Natural killer cell treated with Interleukin-12 subunit alpha and Interleukin-12 subunit beta and Interleukin-15 and Interleukin-18, amount 100 ng/mL, for 72 hours (primary cell): ENCODE data around the gene SHB. TPM values are rescaled to one million over a fixed set of nuclear protein-coding genes. Genes with fewer than 3 reads are reported as not detected.

Source experiments
- ATAC-seq, 2 donors: fragments of 150-1000 bp; cut with Tn5 transposase in 1 of 2; sonication (Bioruptor Pico), chemical (Tn5 transposase) in 1 of 2; 2 replicates each; pipeline ENCODE4 v1.10.0; 2021
- DNase-seq: peaks from one replicate; pipeline ENCODE4 v3.0.0; 2022; ENCODE audit warnings: low spot score
- H3K27ac Mint-ChIP-seq, 2 donors: 1 replicate in 1 of 2; 2 replicates in 1 of 2; pipeline ENCODE4 v1.8.0; 2022; ENCODE audit warnings: mixed read lengths in 2 of 2, mild to moderate bottlenecking in 1 of 2, moderate library complexity in 1 of 2
- H3K27me3 Mint-ChIP-seq, 2 donors: 1 replicate in 1 of 2; 2 replicates in 1 of 2; pipeline ENCODE4 v1.8.0; 2022; ENCODE audit warnings: mixed read lengths in 2 of 2
- H3K36me3 Mint-ChIP-seq: one replicate; pipeline ENCODE4 v1.8.0; 2022; ENCODE audit warnings: mixed read lengths
- H3K4me1 Mint-ChIP-seq, 2 donors: 1 replicate in 1 of 2; 2 replicates in 1 of 2; pipeline ENCODE4 v1.8.0; 2022; ENCODE audit warnings: low read depth in 2 of 2, mixed read lengths in 2 of 2, mild to moderate bottlenecking in 1 of 2
- H3K4me3 Mint-ChIP-seq: one replicate; pipeline ENCODE4 v1.8.0; 2022; ENCODE audit warnings: mixed read lengths
- H3K9me3 Mint-ChIP-seq: 2 replicates; pipeline ENCODE4 v1.8.0; 2022; ENCODE audit warnings: mixed read lengths
- total RNA-seq, 2 donors: library from RNA; stranded (reverse); gene quantifications; one replicate each; pipeline ENCODE4 v1.2.3, GENCODE V29; 2022

Gene SHB, protein sequence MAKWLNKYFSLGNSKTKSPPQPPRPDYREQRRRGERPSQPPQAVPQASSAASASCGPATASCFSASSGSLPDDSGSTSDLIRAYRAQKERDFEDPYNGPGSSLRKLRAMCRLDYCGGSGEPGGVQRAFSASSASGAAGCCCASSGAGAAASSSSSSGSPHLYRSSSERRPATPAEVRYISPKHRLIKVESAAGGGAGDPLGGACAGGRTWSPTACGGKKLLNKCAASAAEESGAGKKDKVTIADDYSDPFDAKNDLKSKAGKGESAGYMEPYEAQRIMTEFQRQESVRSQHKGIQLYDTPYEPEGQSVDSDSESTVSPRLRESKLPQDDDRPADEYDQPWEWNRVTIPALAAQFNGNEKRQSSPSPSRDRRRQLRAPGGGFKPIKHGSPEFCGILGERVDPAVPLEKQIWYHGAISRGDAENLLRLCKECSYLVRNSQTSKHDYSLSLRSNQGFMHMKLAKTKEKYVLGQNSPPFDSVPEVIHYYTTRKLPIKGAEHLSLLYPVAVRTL
- 1 to 10 TPM in 1 of 2 donors, under 1 TPM in 1; 0.14 to 1.6 TPM for total RNA-seq

DNA sequence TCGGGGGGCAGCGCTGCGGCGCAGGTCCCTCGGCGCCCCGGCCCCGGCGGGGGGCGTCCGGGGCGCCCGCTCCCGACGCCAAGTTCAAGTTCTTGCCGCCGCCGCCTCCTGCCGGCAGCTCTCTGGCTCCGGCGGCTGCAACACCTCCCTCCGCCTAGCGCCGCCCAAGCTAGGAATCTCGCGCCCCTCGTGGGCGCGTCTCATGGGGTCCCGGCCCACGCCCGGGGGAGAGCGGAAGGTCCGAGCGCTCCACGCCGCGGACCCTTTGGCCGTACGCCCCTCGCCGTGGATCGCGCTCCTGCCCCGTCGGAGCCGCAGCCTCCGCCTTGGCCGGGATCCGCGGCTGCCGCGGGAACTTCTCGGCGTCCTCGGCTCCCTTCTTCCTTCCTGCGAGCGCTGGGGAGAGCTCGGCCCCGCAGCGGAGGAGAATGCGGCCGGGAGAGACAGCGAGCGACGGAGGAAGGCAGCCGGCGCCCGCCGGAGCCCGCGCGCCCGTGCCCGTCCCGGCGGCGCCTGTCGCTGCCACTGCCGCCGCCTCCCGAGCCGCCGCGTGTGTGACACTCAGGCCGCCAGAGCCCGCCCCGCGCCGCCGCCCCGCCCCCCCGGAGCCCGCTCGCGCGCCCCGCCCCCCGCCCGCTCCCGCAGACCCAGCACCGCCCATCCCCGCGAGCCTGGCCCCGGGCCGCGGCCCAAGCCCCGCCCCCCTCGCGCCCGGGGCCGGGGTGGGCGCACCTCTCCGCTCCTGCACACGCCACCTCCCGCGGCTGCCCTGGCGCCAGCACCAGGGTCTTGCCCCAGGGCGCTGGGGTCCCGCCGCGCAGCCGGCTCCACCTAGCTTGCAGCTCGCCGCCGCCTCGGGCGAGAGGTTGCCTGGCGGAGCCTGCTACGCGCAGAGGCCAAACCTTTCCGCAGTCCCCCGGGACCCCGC lies at the start of gene SHB:
TSS of gene SHB (minus strand) at position 527 of the 928 bp plus-strand sequence. CDS start 582 bp downstream, outside the sequence.
- Mint-ChIP-seq H3K27me3 (peaks cover 0 to 11% of the 10 kb centered on the region in 2 donors), H3K27ac (peak within 1 kb of the TSS in 1 of 2 donors; percentile 26), H3K4me3 (peak within 1 kb of the TSS; percentile 80), H3K9me3 (no peaks in the 10 kb centered on the region), H3K4me1 (peaks cover 9 to 17% of the 10 kb centered on the region in 2 donors), H3K36me3 (no peaks in the 10 kb centered on the region)
- peak; percentile 83 for DNase-seq
- peak; percentile 89 to 91 for ATAC-seq

GRCh38 chr9:38117651-38118050 lies 48.6 kb upstream of the SHB start:
- H3K9me3 Mint-ChIP-seq, result no peaks in the 10 kb centered on the region
- no peak overlapping the region for H3K4me3 Mint-ChIP-seq
- H3K27ac Mint-ChIP-seq, result no peak overlapping the region
- no peak for ATAC-seq
- no peak for DNase-seq
- no peaks in the 10 kb centered on the region for H3K36me3 Mint-ChIP-seq
- no peaks in the 10 kb centered on the region for H3K4me1 Mint-ChIP-seq
- peaks cover 27 to 40% of the 10 kb centered on the region in 2 donors for H3K27me3 Mint-ChIP-seq

GRCh38 chr9:38114905-38115304 lies 45.9 kb upstream of the SHB start:
- H3K27ac Mint-ChIP-seq, result no peak overlapping the region
- DNase-seq, result no peak
- no peak for ATAC-seq
- no peaks in the 10 kb centered on the region for H3K36me3 Mint-ChIP-seq
- no peak overlapping the region for H3K4me3 Mint-ChIP-seq
- H3K27me3 Mint-ChIP-seq, result peaks cover 31 to 38% of the 10 kb centered on the region in 2 donors
- H3K9me3 Mint-ChIP-seq, result no peaks in the 10 kb centered on the region
- no peaks in the 10 kb centered on the region for H3K4me1 Mint-ChIP-seq

- ATAC-seq (no peak), DNase-seq (no peak)
- H3K4me1 Mint-ChIP-seq, result no peaks in the 10 kb centered on the region
- peaks cover 27 to 29% of the 10 kb centered on the region in 2 donors for H3K27me3 Mint-ChIP-seq
- no peak overlapping the region for H3K27ac Mint-ChIP-seq
- no peaks in the 10 kb centered on the region for H3K9me3 Mint-ChIP-seq
- H3K4me3 Mint-ChIP-seq, result no peak overlapping the region
- no peaks in the 10 kb centered on the region for H3K36me3 Mint-ChIP-seq
Measured at GRCh38 chr9:38112456-38112855, 43.4 kb upstream of the SHB start.

DNA sequence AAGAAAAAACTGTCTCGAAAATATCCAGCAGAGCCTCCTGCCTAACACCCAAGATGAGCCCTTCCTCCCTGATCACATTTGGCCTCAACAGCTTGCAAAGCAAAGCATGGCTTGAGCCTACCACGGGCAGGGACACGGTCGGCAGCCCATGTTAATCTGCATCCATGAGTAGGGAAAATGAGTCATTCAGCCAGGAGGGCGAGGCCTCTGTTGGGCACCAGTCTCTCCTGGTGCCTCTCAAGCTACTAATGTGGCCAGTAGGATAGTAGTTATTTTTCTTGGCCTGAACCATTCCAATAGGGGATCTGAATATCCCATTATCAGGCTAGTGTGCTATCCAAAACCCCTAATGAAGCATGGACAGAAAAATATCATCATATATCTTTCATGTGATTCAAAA lies 43.0 kb upstream of the SHB start:
- no peak for DNase-seq
- H3K4me3 Mint-ChIP-seq, result no peak overlapping the region
- no peaks in the 10 kb centered on the region for H3K36me3 Mint-ChIP-seq

GRCh38 chr9:38110476-38110875 lies 41.4 kb upstream of the SHB start:
- peaks cover 17 to 25% of the 10 kb centered on the region in 2 donors for H3K27me3 Mint-ChIP-seq
- no peak overlapping the region for H3K4me3 Mint-ChIP-seq
- no peaks in the 10 kb centered on the region for H3K4me1 Mint-ChIP-seq
- ATAC-seq (no peak), DNase-seq (no peak)
- no peaks in the 10 kb centered on the region for H3K36me3 Mint-ChIP-seq
- H3K27ac Mint-ChIP-seq, result no peak overlapping the region
- no peaks in the 10 kb centered on the region for H3K9me3 Mint-ChIP-seq

More for the DNA sequence above, 43.0 kb upstream of the SHB start:
- H3K27me3 Mint-ChIP-seq, result peaks cover 27 to 30% of the 10 kb centered on the region in 2 donors
- no peaks in the 10 kb centered on the region for H3K9me3 Mint-ChIP-seq
- H3K4me1 Mint-ChIP-seq, result no peaks in the 10 kb centered on the region
- H3K27ac Mint-ChIP-seq, result no peak overlapping the region
- no peak for ATAC-seq

GRCh38 chr9:38109601-38110000 lies 40.6 kb upstream of the SHB start:
- no peaks in the 10 kb centered on the region for H3K9me3 Mint-ChIP-seq
- H3K4me1 Mint-ChIP-seq, result no peaks in the 10 kb centered on the region
- H3K36me3 Mint-ChIP-seq, result no peaks in the 10 kb centered on the region
- no peak overlapping the region for H3K4me3 Mint-ChIP-seq
- peaks cover 13 to 23% of the 10 kb centered on the region in 2 donors for H3K27me3 Mint-ChIP-seq
- no peak for DNase-seq
- H3K27ac Mint-ChIP-seq, result no peak overlapping the region
- ATAC-seq, result no peak

- DNase-seq (no peak), ATAC-seq (peak in 1 of 2 donors; percentile 57)
- Mint-ChIP-seq H3K36me3 (no peaks in the 10 kb centered on the region), H3K9me3 (no peaks in the 10 kb centered on the region), H3K4me3 (no peak overlapping the region), H3K27ac (no peak overlapping the region), H3K4me1 (no peaks in the 10 kb centered on the region), H3K27me3 (peaks cover 24 to 29% of the 10 kb centered on the region in 2 donors)
Measured at GRCh38 chr9:38108326-38108725, 39.3 kb upstream of the SHB start.

DNA sequence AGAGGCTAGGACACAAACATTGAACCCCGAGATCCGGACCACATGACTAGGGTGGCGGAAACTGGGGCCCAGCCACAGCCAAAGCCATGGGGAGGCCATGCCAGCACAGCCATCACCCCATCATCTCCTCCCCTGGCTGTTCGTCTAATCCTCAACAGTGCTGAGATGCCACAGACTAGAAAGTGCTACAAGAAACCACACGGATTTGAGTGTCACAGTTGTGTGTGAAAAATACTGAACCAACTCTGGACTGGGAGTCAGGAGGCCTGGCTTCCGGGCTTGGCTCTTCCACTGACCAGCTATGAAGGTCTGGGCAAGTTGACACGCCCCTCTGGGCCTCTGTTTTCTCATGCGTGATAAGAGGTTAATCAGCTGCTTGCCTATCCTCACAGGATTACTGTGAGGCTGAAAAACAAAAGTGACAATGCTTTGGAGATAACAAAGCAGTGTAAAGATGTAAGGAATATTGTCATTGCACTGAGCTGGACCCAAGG lies 38.8 kb upstream of the SHB start:
- no peak for DNase-seq
- H3K4me1 Mint-ChIP-seq, result no peaks in the 10 kb centered on the region
- peaks cover 26 to 27% of the 10 kb centered on the region in 2 donors for H3K27me3 Mint-ChIP-seq
- H3K27ac Mint-ChIP-seq, result no peak overlapping the region
- no peaks in the 10 kb centered on the region for H3K9me3 Mint-ChIP-seq
- no peaks in the 10 kb centered on the region for H3K36me3 Mint-ChIP-seq
- ATAC-seq, result peak in 1 of 2 donors; percentile 11
- no peak overlapping the region for H3K4me3 Mint-ChIP-seq

GRCh38 chr9:38107405-38107804 lies 38.4 kb upstream of the SHB start:
- no peaks in the 10 kb centered on the region for H3K4me1 Mint-ChIP-seq
- H3K27ac Mint-ChIP-seq, result no peak overlapping the region
- no peaks in the 10 kb centered on the region for H3K36me3 Mint-ChIP-seq
- peaks cover 22 to 24% of the 10 kb centered on the region in 2 donors for H3K27me3 Mint-ChIP-seq
- DNase-seq (no peak), ATAC-seq (no peak)
- H3K4me3 Mint-ChIP-seq, result no peak overlapping the region
- no peaks in the 10 kb centered on the region for H3K9me3 Mint-ChIP-seq

- H3K9me3 Mint-ChIP-seq, result no peaks in the 10 kb centered on the region
- no peaks in the 10 kb centered on the region for H3K36me3 Mint-ChIP-seq
- H3K4me3 Mint-ChIP-seq, result no peak overlapping the region
- ATAC-seq (no peak), DNase-seq (no peak)
- H3K27ac Mint-ChIP-seq, result no peak overlapping the region
- H3K27me3 Mint-ChIP-seq, result peaks cover 18 to 26% of the 10 kb centered on the region in 2 donors
- no peaks in the 10 kb centered on the region for H3K4me1 Mint-ChIP-seq
Measured at GRCh38 chr9:38106488-38106887, 37.5 kb upstream of the SHB start.

DNA sequence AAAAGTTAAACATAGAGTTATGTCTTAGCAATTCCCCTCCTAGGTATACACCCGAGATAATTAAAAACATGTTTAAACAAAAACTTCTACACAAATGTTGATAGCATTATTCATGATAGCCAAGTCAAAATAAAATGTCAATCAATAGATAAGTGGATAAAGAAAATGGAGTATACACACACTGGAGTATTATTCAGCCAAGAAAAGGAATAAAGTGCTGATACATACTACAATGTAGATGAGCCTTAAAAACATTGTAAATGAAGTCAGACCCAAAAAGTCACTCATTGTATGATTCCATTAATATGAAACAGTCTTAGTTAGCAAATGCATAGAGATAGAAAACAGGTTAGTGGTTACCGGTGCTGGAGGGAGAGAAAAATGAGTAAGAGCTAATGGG lies 34.3 kb upstream of the SHB start:
- no peak for DNase-seq
- H3K27me3 Mint-ChIP-seq, result peaks cover 29 to 34% of the 10 kb centered on the region in 2 donors
- H3K4me1 Mint-ChIP-seq, result no peaks in the 10 kb centered on the region

GRCh38 chr9:38101423-38101822 lies 32.4 kb upstream of the SHB start:
- ATAC-seq (no peak), DNase-seq (no peak)
- H3K4me1 Mint-ChIP-seq, result no peaks in the 10 kb centered on the region
- no peak overlapping the region for H3K4me3 Mint-ChIP-seq
- no peak overlapping the region for H3K27ac Mint-ChIP-seq
- H3K36me3 Mint-ChIP-seq, result no peaks in the 10 kb centered on the region
- no peaks in the 10 kb centered on the region for H3K9me3 Mint-ChIP-seq
- H3K27me3 Mint-ChIP-seq, result peaks cover 26 to 38% of the 10 kb centered on the region in 2 donors

More for the DNA sequence above, 34.3 kb upstream of the SHB start:
- Mint-ChIP-seq H3K27ac (no peak overlapping the region), H3K9me3 (no peaks in the 10 kb centered on the region), H3K4me3 (no peak overlapping the region), H3K36me3 (no peaks in the 10 kb centered on the region)
- no peak for ATAC-seq
